ENCODE data around the gene PEAK3. TPM values are rescaled to one million over a fixed set of nuclear protein-coding genes. Genes with fewer than 3 reads are reported as not detected.

The PEAK3 gene
- total RNA-seq, 4 donors from 2014 or later: 0.16 to 1.3 (median 0.27) TPM; not detected in 1

DNA sequence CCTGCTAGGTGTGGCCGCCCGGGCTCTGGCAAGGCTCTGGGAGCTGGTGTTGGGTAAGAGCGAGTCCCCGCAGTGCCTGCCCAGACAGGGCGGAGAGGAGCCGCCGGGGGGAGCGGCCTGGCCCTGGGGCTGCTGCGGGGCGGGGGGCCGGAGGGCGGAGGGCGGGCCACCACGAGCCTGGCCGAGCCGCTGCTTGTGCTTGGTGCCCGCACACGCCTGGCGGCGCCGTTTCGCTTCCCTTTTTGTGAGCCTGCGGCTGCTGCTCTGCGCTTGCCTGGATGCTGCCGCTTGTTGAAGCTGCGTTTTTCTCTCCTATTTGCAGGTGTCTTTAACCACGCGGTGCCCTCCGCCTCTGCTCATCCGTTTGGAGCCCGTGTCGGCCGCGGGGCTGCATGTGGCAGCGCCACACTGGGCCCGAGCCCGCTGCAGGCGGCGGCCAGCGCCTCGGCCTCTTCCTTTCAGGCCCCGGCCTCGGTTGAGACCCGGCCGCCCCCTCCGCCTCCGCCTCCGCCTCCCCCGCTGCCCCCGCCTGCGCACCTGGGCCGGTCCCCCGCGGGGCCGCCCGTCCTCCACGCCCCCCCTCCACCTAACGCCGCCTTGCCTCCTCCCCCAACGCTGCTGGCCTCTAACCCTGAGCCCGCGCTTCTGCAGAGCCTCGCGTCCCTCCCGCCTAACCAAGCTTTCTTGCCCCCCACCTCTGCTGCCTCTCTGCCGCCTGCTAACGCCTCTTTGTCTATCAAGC, 54.4 kb downstream of the PEAK3 start:
- peaks cover 0 to 13% (median 0%) of the 10 kb centered on the region in 3 donors for H3K4me1 ChIP-seq
- 85% methylated on average over 4 of the region's 67 CpGs; no CpG with 5 or more reads in 1 of the 2 donors for WGBS, 2 donors (ENCODE audit: low coverage in 1 of 2)
- H3K9me3 ChIP-seq: no peaks in the 10 kb centered on the region
- no peak for ATAC-seq
- H3K27ac ChIP-seq: no peak overlapping the region
- peaks cover 0 to 100% of the 10 kb centered on the region in 2 donors for H3K36me3 ChIP-seq
- TF ChIP-seq POLR2A (IDR thresholded peaks at IDR 0.05): no peak
- TF ChIP-seq POLR2AphosphoS5 (IDR thresholded peaks at IDR 0.05): no peak
- TF ChIP-seq, protein P1, sequence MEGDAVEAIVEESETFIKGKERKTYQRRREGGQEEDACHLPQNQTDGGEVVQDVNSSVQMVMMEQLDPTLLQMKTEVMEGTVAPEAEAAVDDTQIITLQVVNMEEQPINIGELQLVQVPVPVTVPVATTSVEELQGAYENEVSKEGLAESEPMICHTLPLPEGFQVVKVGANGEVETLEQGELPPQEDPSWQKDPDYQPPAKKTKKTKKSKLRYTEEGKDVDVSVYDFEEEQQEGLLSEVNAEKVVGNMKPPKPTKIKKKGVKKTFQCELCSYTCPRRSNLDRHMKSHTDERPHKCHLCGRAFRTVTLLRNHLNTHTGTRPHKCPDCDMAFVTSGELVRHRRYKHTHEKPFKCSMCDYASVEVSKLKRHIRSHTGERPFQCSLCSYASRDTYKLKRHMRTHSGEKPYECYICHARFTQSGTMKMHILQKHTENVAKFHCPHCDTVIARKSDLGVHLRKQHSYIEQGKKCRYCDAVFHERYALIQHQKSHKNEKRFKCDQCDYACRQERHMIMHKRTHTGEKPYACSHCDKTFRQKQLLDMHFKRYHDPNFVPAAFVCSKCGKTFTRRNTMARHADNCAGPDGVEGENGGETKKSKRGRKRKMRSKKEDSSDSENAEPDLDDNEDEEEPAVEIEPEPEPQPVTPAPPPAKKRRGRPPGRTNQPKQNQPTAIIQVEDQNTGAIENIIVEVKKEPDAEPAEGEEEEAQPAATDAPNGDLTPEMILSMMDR (IDR thresholded peaks at IDR 0.05): no peak
- no peak for TF ChIP-seq EP300 (IDR thresholded peaks at IDR 0.05)
- no peak overlapping the region for H3K4me3 ChIP-seq
- no peaks in the 10 kb centered on the region for H3K27me3 ChIP-seq

DNA sequence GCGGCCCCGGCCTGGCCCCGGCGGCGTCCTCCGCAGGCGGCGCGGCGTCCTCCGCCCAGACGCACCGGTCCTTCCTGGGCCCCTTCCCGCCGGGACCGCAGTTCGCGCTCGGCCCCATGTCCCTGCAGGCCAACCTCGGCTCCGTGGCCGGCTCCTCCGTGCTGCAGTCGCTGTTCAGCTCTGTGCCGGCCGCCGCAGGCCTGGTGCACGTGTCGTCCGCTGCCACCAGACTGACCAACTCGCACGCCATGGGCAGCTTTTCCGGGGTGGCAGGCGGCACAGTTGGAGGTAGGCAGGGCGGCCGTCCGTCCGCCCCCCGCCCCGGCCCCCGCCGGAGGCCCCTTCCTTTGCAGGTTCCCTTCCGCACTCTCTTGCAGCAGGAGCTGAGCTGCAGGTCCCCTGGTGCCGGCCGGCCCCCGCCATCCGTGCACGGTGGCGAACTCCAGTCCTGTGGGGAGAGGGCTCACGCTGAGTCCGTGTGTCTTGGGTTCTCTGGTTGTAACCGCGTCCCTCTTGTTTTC, 55.1 kb downstream of the PEAK3 start:
- no peaks in the 10 kb centered on the region for H3K27me3 ChIP-seq
- TF ChIP-seq POLR2AphosphoS5 (IDR thresholded peaks at IDR 0.05): no peak
- TF ChIP-seq POLR2A (IDR thresholded peaks at IDR 0.05): no peak
- TF ChIP-seq EP300 (IDR thresholded peaks at IDR 0.05): no peak
- 100% methylated on average over 1 of the region's 53 CpGs; no CpG with 5 or more reads in 1 of the 2 donors for WGBS, 2 donors (ENCODE audit: low coverage in 1 of 2)
- H3K9me3 ChIP-seq: no peaks in the 10 kb centered on the region
- ATAC-seq: no peak
- peaks cover 0 to 100% of the 10 kb centered on the region in 2 donors for H3K36me3 ChIP-seq
- no peak overlapping the region for H3K27ac ChIP-seq
- H3K4me1 ChIP-seq: peaks cover 0 to 14% (median 0%) of the 10 kb centered on the region in 3 donors
- H3K4me3 ChIP-seq: no peak overlapping the region

DNA sequence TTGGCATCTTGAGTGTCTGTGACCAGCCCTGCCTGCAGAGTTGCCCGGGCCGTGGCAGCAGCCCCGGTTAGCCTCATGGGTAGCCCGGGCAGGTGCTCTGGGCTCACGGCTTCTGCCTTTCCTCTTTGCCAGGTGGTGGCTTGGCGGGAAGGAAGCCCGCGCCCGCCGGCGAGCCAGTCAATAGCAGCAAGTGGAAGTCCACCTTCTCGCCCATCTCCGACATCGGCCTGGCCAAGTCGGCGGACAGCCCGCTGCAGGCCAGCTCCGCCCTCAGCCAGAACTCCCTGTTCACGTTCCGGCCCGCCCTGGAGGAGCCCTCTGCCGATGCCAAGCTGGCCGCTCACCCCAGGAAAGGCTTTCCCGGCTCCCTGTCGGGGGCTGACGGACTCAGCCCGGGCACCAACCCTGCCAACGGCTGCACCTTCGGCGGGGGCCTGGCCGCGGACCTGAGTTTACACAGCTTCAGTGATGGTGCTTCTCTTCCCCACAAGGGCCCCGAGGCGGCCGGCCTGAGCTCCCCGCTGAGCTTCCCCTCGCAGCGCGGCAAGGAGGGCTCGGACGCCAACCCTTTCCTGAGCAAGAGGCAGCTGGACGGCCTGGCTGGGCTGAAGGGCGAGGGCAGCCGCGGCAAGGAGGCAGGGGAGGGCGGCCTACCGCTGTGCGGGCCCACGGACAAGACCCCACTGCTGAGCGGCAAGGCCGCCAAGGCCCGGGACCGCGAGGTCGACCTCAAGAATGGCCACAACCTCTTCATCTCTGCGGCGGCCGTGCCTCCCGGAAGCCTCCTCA, 55.7 kb downstream of the PEAK3 start:
- Histone ChIP-seq H3K4me1 (peaks cover 0 to 14% (median 0%) of the 10 kb centered on the region in 3 donors), H3K27ac (no peak overlapping the region), H3K36me3 (peaks cover 0 to 99% of the 10 kb centered on the region in 2 donors), H3K4me3 (no peak overlapping the region), H3K9me3 (no peaks in the 10 kb centered on the region), H3K27me3 (no peaks in the 10 kb centered on the region)
- no CpG with 5 or more reads among the region's 59 CpGs for WGBS, 2 donors (ENCODE audit: low coverage in 1 of 2)
- no peak for ATAC-seq
- TF ChIP-seq POLR2A (IDR thresholded peaks at IDR 0.05) (no peak), EP300 (IDR thresholded peaks at IDR 0.05) (no peak), POLR2AphosphoS5 (IDR thresholded peaks at IDR 0.05) (no peak)
- TF ChIP-seq, protein P1 (IDR thresholded peaks at IDR 0.05): no peak

DNA sequence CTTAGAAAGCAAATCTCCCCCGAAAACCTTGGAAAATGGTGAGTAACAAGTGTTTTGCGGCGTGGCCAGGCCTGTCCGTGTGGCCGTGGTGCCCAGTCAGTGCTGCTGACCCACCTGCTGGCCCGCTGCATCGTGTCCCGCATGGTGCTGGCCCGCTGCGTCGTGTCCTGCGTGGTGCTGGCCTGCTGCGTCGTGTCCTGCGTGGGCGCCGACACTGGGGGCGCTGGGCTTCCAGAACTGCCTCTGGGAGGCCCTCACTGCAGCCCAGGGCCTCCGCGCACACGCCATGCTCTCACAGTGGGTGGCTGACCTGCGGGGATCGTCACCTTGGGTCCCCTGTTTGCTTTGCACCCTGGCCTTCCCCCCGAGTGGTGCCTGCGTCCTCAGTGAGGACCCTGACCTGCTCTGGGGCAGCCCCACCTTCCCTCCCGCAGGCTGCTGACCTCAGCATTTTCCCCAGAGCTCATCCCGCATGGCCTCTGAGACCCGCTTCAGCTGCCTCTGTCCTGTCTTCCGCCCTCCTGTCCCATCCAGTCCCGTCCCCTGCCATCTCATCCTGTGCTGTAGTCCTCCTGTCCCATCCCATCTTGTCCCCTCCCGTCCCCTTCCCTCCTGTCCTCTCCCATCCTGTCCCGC, 56.4 kb downstream of the PEAK3 start:
- H3K36me3 ChIP-seq: peaks cover 0 to 99% of the 10 kb centered on the region in 2 donors
- no peaks in the 10 kb centered on the region for H3K9me3 ChIP-seq
- TF ChIP-seq POLR2AphosphoS5 (IDR thresholded peaks at IDR 0.05) (no peak), EP300 (IDR thresholded peaks at IDR 0.05) (no peak), POLR2A (IDR thresholded peaks at IDR 0.05) (no peak)
- TF ChIP-seq, protein P1 (IDR thresholded peaks at IDR 0.05): no peak
- no peaks in the 10 kb centered on the region for H3K27me3 ChIP-seq
- H3K4me1 ChIP-seq: peaks cover 0 to 11% (median 0%) of the 10 kb centered on the region in 3 donors
- 92 to 94% methylated on average over 9 to 13 of the region's 32 CpGs for WGBS, 2 donors (ENCODE audit: low coverage in 1 of 2)
- ATAC-seq: no peak
- no peak overlapping the region for H3K27ac ChIP-seq
- H3K4me3 ChIP-seq: no peak overlapping the region
